Skeletal muscle tissue (tissue), 4 donors: ENCODE data around the gene RPL26. TPM values are rescaled to one million over a fixed set of nuclear protein-coding genes. Genes with fewer than 3 reads are reported as not detected.
A peak's percentile ranks its signal among the peaks of the same experiment; 100 is the strongest.
"Not testable (repeated sequence)": the region's sequence is repeated elsewhere in the genome, so short reads cannot be mapped to it uniquely, and the experiment has no call there.

Experiments used
- H3K27ac ChIP-seq: one replicate; pipeline ENCODE4 v1.7.0; 2013; ENCODE audit warnings: mild to moderate bottlenecking, low read depth, low read length, inconsistent platforms
- H3K27me3 ChIP-seq, 3 donors: one replicate each; pipeline ENCODE4 v1.7.0; 2013; ENCODE audit warnings: low read length in 3 of 3; ENCODE audit not compliant: control insufficient read depth in 3 of 3, insufficient read depth in 3 of 3
- H3K36me3 ChIP-seq, 3 donors: one replicate each; pipeline ENCODE4 v1.7.0; 2013; ENCODE audit warnings: low read length in 3 of 3; ENCODE audit not compliant: control insufficient read depth in 3 of 3, insufficient read depth in 3 of 3
- H3K4me1 ChIP-seq, 3 donors: one replicate each; pipeline ENCODE4 v1.7.0; 2013; ENCODE audit warnings: low read length in 3 of 3, mild to moderate bottlenecking in 3 of 3; ENCODE audit not compliant: control insufficient read depth in 3 of 3, insufficient read depth in 3 of 3
- H3K4me3 ChIP-seq, 3 donors: one replicate each; pipeline ENCODE4 v1.7.0; 2013; ENCODE audit warnings: low read length in 3 of 3
- H3K9ac ChIP-seq, 3 donors: one replicate each; pipeline ENCODE4 v1.7.0; 2013; ENCODE audit warnings: low read length in 3 of 3, mild to moderate bottlenecking in 3 of 3, moderate library complexity in 2 of 3, low read depth in 1 of 3
- H3K9me3 ChIP-seq, 3 donors: one replicate each; pipeline ENCODE4 v1.7.0; 2013; ENCODE audit warnings: low read length in 3 of 3; ENCODE audit not compliant: control insufficient read depth in 3 of 3
- total RNA-seq: library from RNA; depleted of rRNA; stranded (reverse); fragments of >200 nt; gene quantifications from one replicate; pipeline ENCODE4 v1.2.3, GENCODE V29; 2014
- donor health status: Osteomylitis.

Gene RPL26
- total RNA-seq, 1 donor from 2014 or later = 4,040 TPM

DNA sequence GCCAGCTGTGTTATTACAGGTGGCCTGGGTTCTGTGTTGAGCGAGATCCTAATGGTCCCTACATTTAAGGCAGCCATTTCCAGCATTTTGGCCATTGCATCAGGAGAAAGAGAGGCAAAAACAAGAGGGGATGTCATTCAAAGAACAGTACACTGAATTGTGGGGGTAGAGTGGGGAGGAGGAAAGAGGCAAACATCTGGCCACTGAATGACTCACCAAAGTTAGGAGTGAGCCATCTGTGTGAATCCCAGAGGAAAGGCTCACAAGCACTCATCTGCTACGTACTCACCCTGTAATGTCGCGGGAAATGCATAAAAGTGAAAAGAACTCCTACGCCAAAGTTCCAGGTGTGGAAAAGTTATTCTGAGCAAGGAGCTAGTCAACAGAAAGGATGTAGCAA is 23.2 kb downstream of the RPL26 start:
- Histone ChIP-seq H3K4me1 (peaks cover 15 to 24% (median 17%) of the 10 kb centered on the region in 3 donors), H3K36me3 (peaks cover 0 to 4% (median 3%) of the 10 kb centered on the region in 3 donors), H3K9me3 (no peaks in the 10 kb centered on the region), H3K27me3 (no peaks in the 10 kb centered on the region), H3K4me3 (no peak overlapping the region), H3K9ac (peak overlapping the region in 1 of 3 donors; percentile 23), H3K27ac (peak overlapping the region; percentile 77)

DNA sequence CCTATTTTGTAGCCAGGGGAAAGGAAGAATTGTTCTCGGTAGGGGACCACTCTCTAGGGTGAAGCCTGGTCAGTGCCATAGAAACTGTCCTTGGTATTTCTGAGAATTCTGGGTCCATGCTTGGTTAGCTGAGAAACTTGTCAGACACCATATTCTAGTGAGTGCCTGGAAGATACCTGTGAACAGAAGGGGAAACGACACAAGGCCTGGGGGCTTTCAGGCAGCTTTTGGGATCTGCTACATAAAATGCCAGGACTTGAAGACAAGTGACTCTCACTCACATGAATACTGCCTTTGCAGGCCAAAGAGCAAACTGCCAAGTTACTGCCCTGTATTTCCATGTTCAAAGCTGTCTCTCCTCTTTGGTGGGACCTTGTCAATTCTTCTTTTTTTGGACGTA is 25.1 kb downstream of the RPL26 start:
- Histone ChIP-seq H3K9me3 (no peaks in the 10 kb centered on the region), H3K4me3 (no peak overlapping the region), H3K9ac (no peak overlapping the region), H3K4me1 (peaks cover 14 to 22% (median 15%) of the 10 kb centered on the region in 3 donors), H3K36me3 (no peaks in the 10 kb centered on the region), H3K27ac (no peak overlapping the region), H3K27me3 (no peaks in the 10 kb centered on the region)

- H3K27me3 ChIP-seq = no peaks in the 10 kb centered on the region
- H3K9me3 ChIP-seq = no peaks in the 10 kb centered on the region
- H3K4me3 ChIP-seq = no peak overlapping the region
- H3K36me3 ChIP-seq = no peaks in the 10 kb centered on the region
- H3K27ac ChIP-seq = no peak overlapping the region
- H3K9ac ChIP-seq = no peak overlapping the region
- H3K4me1 ChIP-seq = peaks cover under 1 to 5% (median under 1%) of the 10 kb centered on the region in 3 donors
Measured at GRCh38 chr17:8354236-8354635, 28.8 kb downstream of the RPL26 start.

GRCh38 chr17:8353736-8354135 is 29.3 kb downstream of the RPL26 start:
- Histone ChIP-seq H3K36me3 (no peaks in the 10 kb centered on the region), H3K4me1 (peaks cover 0 to 2% (median 0%) of the 10 kb centered on the region in 3 donors), H3K9me3 (no peaks in the 10 kb centered on the region), H3K27me3 (no peaks in the 10 kb centered on the region), H3K4me3 (no peak overlapping the region), H3K27ac (no peak overlapping the region), H3K9ac (no peak overlapping the region)

GRCh38 chr17:8350339-8350738 is 32.7 kb downstream of the RPL26 start:
- Histone ChIP-seq H3K27me3 (peaks cover 6 to 9% (median 7%) of the 10 kb centered on the region in 3 donors), H3K36me3 (no peaks in the 10 kb centered on the region), H3K4me1 (peaks cover 0 to 2% (median 0%) of the 10 kb centered on the region in 3 donors), H3K4me3 (no peak overlapping the region), H3K9me3 (no peaks in the 10 kb centered on the region), H3K9ac (no peak overlapping the region), H3K27ac (no peak overlapping the region)

- H3K27ac ChIP-seq, H3K9me3 ChIP-seq, H3K4me1 ChIP-seq, H3K4me3 ChIP-seq, H3K27me3 ChIP-seq, H3K36me3 ChIP-seq, H3K9ac ChIP-seq: not testable (repeated sequence)
Measured at GRCh38 chr17:8347001-8347400, 36.0 kb downstream of the RPL26 start.

DNA sequence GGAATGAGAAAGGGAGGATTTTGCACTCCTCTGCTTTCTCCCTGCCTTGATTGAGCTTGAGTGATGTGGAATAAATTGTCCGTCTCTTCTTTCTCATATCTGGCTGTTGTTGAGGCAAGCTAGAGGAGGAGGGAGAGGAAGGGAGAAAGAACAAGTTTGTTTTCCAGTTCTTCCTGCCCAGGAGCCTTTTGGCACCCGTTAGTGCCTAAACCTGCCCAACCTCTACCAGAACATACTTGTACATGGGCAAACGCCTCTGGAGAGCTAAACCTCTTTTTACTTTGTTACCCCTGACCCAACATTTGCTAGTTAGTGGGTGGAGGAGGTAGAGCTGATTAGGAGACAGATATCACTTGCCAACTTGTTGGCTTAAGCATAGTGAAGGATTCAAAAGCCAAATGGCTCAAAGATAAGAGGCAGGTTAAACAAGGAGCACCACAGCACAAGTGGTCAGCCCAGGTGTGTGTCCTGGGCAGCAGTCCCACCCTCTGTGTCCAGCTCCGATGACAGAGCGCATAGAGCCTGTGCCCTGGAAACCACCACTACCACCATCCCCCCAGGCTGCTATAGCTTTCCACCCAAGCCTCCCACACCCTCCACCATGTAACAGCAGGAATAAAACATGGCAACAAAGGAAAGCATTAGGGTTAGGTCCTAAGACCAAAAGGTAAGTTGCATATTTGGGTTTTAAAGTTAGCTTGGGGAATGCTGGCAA is 36.9 kb downstream of the RPL26 start:
- Histone ChIP-seq H3K4me3 (no peak overlapping the region), H3K9me3 (no peaks in the 10 kb centered on the region), H3K27ac (no peak overlapping the region), H3K36me3 (no peaks in the 10 kb centered on the region), H3K27me3 (peaks cover 6 to 9% (median 7%) of the 10 kb centered on the region in 3 donors), H3K9ac (no peak overlapping the region), H3K4me1 (no peaks in the 10 kb centered on the region)

- H3K27ac ChIP-seq = no peak overlapping the region
- no peaks in the 10 kb centered on the region for H3K36me3 ChIP-seq
- no peaks in the 10 kb centered on the region for H3K9me3 ChIP-seq
- no peak overlapping the region for H3K9ac ChIP-seq
- no peak overlapping the region for H3K4me3 ChIP-seq
- H3K27me3 ChIP-seq = peaks cover 6 to 9% (median 7%) of the 10 kb centered on the region in 3 donors
- H3K4me1 ChIP-seq = no peaks in the 10 kb centered on the region
Measured at GRCh38 chr17:8345052-8345690, 37.8 kb downstream of the RPL26 start.

DNA sequence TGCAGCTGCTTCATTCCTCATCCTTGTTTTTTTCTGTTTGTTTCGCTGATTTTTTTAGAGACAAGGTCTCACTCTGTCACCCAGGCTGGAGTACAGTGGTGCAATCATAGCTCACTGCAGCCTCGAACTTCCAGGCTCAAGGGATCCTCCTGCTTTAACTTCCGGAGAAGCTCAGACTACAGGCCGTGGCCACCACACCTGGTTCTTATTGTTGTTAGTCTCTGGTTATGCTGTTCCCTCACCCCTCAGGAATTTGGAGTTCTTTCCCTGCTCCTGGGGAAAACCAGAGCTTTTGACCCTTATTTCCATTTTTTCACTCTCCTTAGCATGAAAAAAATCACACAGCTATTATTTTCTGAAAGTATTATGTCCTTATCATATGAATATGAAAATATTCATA is 41.5 kb downstream of the RPL26 start:
- H3K9ac ChIP-seq = no peak overlapping the region
- no peak overlapping the region for H3K4me3 ChIP-seq
- peaks cover 0 to 5% (median 3%) of the 10 kb centered on the region in 3 donors for H3K4me1 ChIP-seq
- no peak overlapping the region for H3K27ac ChIP-seq
- no peaks in the 10 kb centered on the region for H3K9me3 ChIP-seq
- H3K27me3 ChIP-seq = peaks cover 6 to 7% (median 6%) of the 10 kb centered on the region in 3 donors
- no peaks in the 10 kb centered on the region for H3K36me3 ChIP-seq

DNA sequence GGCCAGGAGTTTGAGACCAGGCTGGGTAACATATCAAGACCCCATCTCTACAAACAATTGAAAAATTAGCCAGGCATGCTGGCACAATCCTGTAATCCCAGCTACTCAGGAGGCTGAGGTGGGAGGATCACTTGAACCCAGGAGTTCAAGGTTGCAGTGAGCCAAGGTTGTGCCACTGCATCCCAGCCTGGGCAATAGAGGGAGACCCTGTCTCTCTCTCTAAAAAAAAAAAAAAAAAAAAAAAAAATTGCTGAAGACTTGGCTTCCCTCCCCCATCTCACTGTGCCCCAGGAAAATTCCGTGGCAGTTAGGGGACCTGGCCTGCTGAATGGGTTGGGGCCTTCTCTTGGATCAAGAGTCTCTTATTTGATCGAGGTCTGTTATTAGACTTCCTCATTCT is 43.5 kb downstream of the RPL26 start, which contains the start of gene ODF4:
ODF4 (plus strand) TSS at position 301 of the 400 bp plus-strand sequence. CDS start 212 bp downstream, outside the sequence.
- Histone ChIP-seq H3K27me3 (peaks cover 0 to 2% (median 0%) of the 10 kb centered on the region in 3 donors), H3K36me3 (no peaks in the 10 kb centered on the region), H3K9ac (no peak within 1 kb of the TSS), H3K9me3 (no peaks in the 10 kb centered on the region), H3K4me3 (no peak within 1 kb of the TSS), H3K27ac (no peak within 1 kb of the TSS), H3K4me1 (peaks cover 0 to 5% (median 3%) of the 10 kb centered on the region in 3 donors)
